GM11168 (cell line): ENCODE data around the gene CEP112.
"Not testable (repeated sequence)": the region's sequence is repeated elsewhere in the genome, so short reads cannot be mapped to it uniquely, and the experiment has no call there.

Experiments
- in situ Hi-C: fragments of 300-500 bp; cut with MboI; formaldehyde crosslinking; loops from one replicate; pipeline ENCODE4 v1.12.0; 2022; ENCODE audit warnings: low sequenced_read_pairs; ENCODE audit not compliant: unreplicated experiment

The CEP112 gene

DNA sequence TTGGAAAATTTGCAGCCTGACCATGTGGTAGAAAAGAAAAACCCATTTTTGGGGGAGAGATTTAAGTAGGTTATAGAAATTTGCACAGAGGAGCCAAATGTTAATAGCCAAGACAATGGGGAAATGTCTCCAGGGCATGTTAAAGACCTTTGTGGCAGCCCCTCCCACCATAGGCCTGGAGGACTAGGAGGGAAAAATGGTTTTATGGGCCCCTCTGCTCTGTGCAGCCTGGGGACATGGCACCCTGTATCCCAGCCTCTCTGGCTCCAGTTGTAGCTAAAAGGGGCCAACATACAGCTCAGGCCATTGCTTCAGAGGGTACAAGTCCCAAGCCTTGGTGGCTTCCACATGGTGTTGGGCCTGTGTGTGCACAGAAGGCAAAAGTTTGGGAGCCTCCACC lies 384.6 kb downstream of the CEP112 start:
- in situ Hi-C loops = no loop called here

- in situ Hi-C loops = no loop called here
These were observed 390.4 kb downstream of the CEP112 start for GRCh38 chr17:65801513-65801912.

GRCh38 chr17:65800655-65801054 lies 391.3 kb downstream of the CEP112 start:
- in situ Hi-C loops = no loop called here

DNA sequence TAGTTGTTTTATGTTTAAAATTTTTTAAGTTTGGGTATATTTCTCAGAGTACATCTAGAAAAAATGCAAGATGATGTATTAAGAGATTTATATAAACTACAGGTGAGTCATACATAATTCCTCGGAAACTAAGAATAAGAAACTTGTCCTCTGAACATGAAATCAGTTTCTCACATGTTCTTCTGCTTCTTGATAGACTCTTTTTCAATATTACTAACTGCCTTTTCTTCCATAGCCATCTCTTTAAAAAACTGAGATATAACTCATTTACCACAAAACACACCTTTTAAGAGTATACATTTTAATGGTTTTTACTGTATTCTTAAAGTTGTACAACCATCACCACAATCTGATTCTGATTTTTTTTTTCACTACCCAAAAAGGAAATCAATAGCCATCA lies 392.1 kb downstream of the CEP112 start:
- in situ Hi-C loops = no loop called here

- in situ Hi-C loops = no loop called here
These were observed 392.5 kb downstream of the CEP112 start for GRCh38 chr17:65799454-65799853.

DNA sequence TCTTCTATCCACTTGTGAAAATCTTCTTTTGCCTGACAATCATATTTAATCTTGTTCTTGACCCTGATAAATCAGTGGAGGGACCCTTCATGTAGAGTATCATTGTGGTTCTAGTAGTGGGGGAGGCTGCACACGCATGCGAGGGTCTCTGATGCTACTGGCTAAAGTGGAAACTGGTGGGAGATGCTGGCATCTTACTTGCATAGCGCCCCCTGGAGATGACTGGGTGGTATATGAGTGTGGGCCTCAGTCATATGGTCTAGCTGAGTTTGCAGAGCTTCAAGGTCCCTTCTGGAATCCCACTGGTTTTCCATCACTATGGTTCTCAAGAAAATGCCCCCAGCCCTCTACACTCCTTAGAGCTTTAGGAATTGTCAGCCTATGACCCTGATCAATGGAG lies 394.1 kb downstream of the CEP112 start:
- in situ Hi-C loops = no loop called here

DNA sequence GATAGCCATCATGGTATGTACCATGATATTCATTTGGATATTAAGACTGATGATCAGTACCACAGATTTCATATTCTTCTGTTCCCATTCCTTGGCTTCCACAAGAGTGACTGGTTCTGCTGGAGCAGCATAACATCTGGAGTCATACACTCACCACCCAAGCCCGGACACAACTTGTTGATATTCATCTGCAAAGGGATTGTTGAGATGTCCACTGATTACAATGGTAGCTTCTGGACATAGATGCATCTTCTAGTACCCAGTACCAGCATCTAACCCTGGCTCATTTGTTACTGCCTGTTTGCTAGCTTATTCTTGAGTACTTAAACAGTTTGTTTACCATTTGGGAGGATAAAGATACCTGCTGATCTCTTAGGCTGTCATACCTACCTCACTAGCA lies 394.8 kb downstream of the CEP112 start:
- in situ Hi-C loops = no loop called here

- in situ Hi-C loops = no loop called here
These were observed 397.4 kb downstream of the CEP112 start for GRCh38 chr17:65794572-65794971.

GRCh38 chr17:65790241-65790640 lies 401.7 kb downstream of the CEP112 start:
- in situ Hi-C loops = no loop called here

GRCh38 chr17:65787503-65787902 lies 404.4 kb downstream of the CEP112 start:
- in situ Hi-C loops = no loop called here

DNA sequence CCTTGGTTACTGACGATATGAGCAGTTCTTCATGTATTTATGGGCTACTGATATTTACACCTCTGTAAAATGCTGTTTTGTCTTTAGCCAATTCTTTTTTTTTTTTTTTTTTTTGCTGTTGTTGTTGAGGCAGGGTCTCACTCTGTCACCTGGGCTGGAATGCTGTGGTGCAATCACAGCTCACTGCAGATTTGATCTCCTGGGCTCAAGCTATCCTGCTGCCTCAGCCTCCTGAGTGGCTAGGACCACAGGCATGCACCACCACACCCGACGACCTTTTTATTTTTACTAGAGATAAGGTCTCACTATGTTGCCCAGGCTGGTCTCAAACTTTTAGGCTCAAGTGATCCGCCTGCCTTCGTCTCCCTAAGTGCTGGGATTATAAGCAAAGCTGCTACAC lies 405.5 kb downstream of the CEP112 start:
- in situ Hi-C loops = no loop called here

DNA sequence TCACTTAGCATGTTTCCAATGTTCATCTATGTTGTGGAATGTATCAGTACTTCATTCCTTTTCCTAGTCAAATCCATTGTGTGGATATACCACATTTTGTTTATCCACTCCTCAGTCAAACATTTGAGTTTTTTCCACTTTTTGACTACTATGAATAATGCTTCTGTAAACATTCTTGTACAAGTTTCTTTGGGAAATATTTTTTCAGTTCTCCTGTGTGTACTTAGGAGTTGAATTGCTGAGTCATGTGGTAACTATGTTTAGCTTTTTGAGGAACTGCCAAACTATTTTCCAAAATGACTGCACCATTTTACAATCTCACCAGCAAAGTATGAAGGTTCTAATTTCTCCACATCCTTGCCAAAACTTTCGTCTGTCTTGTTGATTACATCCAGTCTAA lies 406.8 kb downstream of the CEP112 start:
- in situ Hi-C loops = no loop called here

DNA sequence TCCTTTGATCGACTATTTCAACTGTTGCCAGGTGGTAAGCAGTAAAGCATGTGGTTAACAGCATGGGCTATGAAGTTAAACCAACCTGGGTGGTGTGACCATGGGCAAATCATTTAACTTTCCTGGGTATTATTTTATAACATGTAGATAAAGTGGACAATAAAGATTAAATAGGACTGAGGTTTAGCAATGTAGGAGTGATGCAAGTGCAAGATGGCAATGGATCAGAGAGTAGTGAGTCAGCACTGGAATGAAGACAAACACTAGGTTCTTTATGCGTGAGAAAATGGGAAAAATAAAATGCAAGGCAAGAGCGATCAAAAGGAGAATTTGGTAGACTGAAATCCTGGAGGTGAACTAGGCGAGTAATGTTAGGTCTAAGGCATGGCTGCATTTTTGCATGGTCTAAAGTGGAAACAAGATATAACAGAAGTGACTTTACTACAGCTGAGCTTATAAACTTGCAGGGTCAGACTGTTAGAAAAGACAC lies 408.0 kb downstream of the CEP112 start:
- in situ Hi-C loops = no loop called here

DNA sequence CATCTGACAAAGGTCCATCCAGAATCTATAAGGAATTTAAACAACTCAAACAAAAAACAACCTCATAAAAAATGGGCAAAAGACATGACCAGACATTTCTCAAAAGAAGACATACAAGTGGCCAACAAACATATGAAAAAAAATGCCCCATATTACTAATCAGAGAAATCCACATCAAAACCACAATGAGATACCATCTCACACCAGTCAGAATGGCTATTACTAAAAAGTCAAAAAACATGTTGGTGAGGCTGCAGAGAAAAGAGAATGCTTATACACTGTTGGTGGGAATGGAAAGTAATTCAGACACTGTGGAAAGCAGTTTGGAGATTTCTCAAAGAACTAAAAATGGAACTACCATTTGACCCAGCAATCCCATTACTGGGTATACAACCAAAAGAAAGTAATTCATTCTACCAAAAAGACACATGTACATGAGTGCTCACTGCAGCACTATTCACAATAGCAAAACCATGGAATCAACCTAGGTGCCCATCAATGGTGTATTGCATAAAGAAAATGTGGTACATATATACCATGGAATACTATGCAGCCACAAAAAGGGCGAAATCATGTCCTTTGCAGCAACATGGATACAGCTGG lies 409.7 kb downstream of the CEP112 start:
- in situ Hi-C loops = not testable (repeated sequence)

DNA sequence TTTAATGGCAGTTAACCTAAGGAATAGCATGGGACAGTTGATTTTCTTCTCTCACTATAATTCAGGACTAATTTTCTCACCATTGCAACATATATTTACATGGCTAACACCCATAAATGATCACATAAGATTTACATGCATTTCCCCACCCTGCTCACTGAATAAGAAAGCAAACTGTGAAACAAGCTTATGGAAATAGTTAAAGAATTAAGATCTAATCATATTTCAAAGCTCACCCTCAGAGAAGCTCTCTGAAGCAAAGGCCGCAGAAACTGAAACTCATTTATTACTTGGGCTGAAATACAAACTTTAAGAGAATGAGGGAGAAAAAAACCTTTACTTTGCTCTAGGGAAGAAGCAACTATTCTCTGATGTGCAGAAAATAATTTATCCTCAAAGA lies 411.8 kb downstream of the CEP112 start:
- in situ Hi-C loops = no loop called here

DNA sequence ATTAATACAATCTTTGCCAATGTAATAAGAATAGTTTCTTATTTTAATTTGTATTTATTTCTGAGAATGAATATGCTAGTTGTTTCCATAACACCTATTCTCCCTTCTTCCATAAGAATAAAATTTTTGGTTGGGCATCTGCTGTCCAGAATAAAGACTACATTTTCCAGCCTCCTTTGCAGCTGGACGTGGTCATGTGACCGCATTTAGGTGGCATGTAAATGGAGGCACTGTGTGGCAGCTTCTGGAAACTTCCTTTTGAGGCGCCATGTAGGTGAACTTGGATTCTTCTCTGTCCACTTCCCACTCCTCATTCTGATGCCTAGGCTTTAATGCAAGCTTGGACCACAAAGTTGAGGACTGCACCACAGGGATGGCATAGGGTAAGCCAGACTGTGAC lies 415.0 kb downstream of the CEP112 start:
- in situ Hi-C loops = no loop called here

DNA sequence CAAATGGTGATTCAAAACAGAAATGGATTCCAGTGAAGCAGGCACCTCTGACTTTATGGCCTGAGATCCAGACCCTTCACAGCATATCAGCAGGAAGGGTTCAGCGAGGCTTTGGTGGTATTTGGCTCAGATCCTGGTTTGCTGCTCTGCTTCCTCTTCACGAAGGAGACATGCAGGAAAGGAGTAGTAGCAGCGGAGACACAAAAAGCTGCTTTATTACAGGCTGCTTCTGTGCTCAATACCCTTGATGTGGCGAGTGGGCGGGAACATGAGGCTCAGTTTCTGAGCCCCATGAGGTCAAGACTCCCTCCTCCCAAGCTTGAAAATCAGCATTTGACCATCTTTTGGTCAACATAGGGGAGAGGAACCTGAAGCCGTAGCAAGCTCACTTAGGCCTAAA lies 417.1 kb downstream of the CEP112 start:
- in situ Hi-C loops = no loop called here

DNA sequence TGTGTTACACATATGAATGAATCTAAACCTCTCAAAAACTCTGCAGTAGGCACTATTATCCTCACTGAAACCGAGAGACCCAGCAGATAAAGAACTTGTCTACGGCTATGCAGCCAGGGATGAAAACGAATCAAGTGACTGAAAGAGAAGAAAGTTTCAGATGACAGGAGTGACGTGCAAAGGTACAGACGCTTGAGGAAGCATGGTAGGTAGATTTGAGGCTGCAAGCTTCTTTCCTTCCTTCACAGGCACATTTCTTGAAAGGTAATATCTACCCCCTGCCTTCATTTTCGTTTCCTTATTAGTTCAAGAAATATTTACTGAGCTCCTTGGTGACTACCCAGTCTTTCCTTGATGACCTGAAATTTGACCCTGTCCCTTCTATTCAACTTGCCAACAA lies 418.9 kb downstream of the CEP112 start:
- in situ Hi-C loops = no loop called here

- in situ Hi-C loops = no loop called here
These were observed 420.2 kb downstream of the CEP112 start for GRCh38 chr17:65771704-65772103.

- in situ Hi-C loops = no loop called here
These were observed 428.1 kb downstream of the CEP112 start for GRCh38 chr17:65763786-65764185.

- in situ Hi-C loops = no loop called here
These were observed 429.0 kb downstream of the CEP112 start for GRCh38 chr17:65762973-65763372.

DNA sequence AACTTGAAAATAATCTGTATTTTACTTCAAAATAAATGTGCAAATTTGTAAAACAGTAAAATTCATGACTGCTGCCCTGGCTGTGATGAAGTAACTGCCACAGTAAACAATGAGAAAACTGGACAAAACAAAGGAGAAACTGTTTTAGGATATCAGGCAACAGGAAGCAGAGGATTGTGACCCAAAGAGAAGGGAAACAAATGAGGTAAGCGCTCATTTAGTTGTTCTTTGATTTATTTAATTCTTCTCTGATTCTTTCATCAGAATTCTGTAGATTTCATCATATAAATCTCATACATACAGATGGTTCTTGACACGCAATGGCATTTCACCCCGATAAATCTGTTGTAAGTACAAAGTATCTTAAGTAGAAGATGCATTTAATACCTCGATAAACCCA lies 432.4 kb downstream of the CEP112 start:
- in situ Hi-C loops = no loop called here

GRCh38 chr17:65756760-65757159 lies 435.2 kb downstream of the CEP112 start:
- in situ Hi-C loops = no loop called here
